B cell (primary cell): ENCODE data around the gene RAD21L1. TPM values are rescaled to one million over a fixed set of nuclear protein-coding genes. Genes with fewer than 3 reads are reported as not detected.

Experiments
- ATAC-seq: fragments of 200-7000 bp; cut with Tn5 transposase; one replicate; pipeline ENCODE4 v1.10.0; 2021; ENCODE audit warnings: low read depth, mild to moderate bottlenecking, moderate number of reproducible peaks, moderate library complexity
- CTCF ChIA-PET: fragments of 350-600 bp; sonication (Branson Sonifier 250); formaldehyde crosslinking; loops from one replicate; lab custom pipeline; 2021; ENCODE audit warnings: antibody characterized with exemption, inconsistent platforms; lab: Charles Lee
- POLR2A ChIA-PET: fragments of 350-600 bp; sonication (Branson Sonifier 250); formaldehyde crosslinking; loops from one replicate; lab custom pipeline; 2021; ENCODE audit warnings: antibody characterized with exemption; lab: Charles Lee
- DNase-seq: peaks from one replicate; pipeline ENCODE4 v3.0.0; 2013
- H2AFZ ChIP-seq: 2 replicates; pipeline ENCODE4 v1.6.1; 2012; ENCODE audit warnings: mild to moderate bottlenecking, low read depth, low read length; ENCODE audit not compliant: insufficient read depth, poor library complexity, severe bottlenecking
- H3K27ac ChIP-seq, 2 donors: 1 replicate in 1 of 2; 2 replicates in 1 of 2; pipeline ENCODE4 v1.5.1; 2012 to 2013; ENCODE audit warnings: low read length in 2 of 2, mild to moderate bottlenecking in 2 of 2, moderate library complexity in 1 of 2
- H3K27me3 ChIP-seq, 4 experiments: fragments of 200-600 bp in 1 of 4; sonication (generic) in 1 of 4; replicated peaks in 1 of 4; 1 replicate in 2 of 4; 2 replicates in 2 of 4; pipeline versions ENCODE4 v1.6.1 to v1.7.0; 2013 to 2016; ENCODE audit warnings: low read length in 3 of 4, mild to moderate bottlenecking in 2 of 4, mixed read lengths in 1 of 4, moderate library complexity in 1 of 4; ENCODE audit not compliant: insufficient read depth in 4 of 4, control insufficient read depth in 3 of 4; ENCODE audit errors: control extremely low read depth in 1 of 4
- H3K36me3 ChIP-seq, 2 experiments: replicated peaks in 1 of 2; 1 replicate in 1 of 2; 2 replicates in 1 of 2; pipeline versions ENCODE4 v1.6.1 to v1.7.1; 2013; ENCODE audit warnings: low read length in 1 of 2; ENCODE audit not compliant: insufficient read depth in 2 of 2, control insufficient read depth in 1 of 2; ENCODE audit errors: control extremely low read depth in 1 of 2, extremely low read depth in 1 of 2
- H3K4me1 ChIP-seq, 2 donors: fragments of 200-600 bp in 1 of 2; sonication (generic) in 1 of 2; 1 replicate in 1 of 2; 2 replicates in 1 of 2; pipeline versions ENCODE4 v1.5.1 to v1.6.1; 2013 to 2017; ENCODE audit warnings: low read length in 2 of 2; ENCODE audit not compliant: control insufficient read depth in 2 of 2, insufficient read depth in 2 of 2
- H3K4me2 ChIP-seq: replicated peaks from 2 replicates; pipeline ENCODE3; 2012; ENCODE audit warnings: mild to moderate bottlenecking, low read depth, low read length; ENCODE audit not compliant: poor library complexity, severe bottlenecking
- H3K4me3 ChIP-seq, 5 experiments: fragments of 200-600 bp in 1 of 5; sonication (generic) in 1 of 5; 1 replicate in 3 of 5; 2 replicates in 2 of 5; pipeline versions ENCODE4 v1.5.1 to v1.7.0; 2011 to 2016; ENCODE audit warnings: low read length in 4 of 5, mild to moderate bottlenecking in 4 of 5, low read depth in 2 of 5, control low read depth in 1 of 5, moderate library complexity in 1 of 5; ENCODE audit not compliant: insufficient read depth in 1 of 5; ENCODE audit errors: control extremely low read depth in 1 of 5, extremely low read depth in 1 of 5
- H3K79me2 ChIP-seq: fragments of 200-600 bp; sonication (generic); one replicate; pipeline ENCODE4 v1.6.0; 2016; ENCODE audit warnings: low read length; ENCODE audit not compliant: control insufficient read depth, insufficient read depth
- H3K9ac ChIP-seq: fragments of 200-600 bp; sonication (generic); 2 replicates; pipeline ENCODE4 v1.6.1; 2017; ENCODE audit warnings: mild to moderate bottlenecking, low read length, moderate library complexity
- H3K9me3 ChIP-seq, 3 donors: one replicate each; pipeline versions ENCODE4 v1.6.1 to v1.7.1; 2013; ENCODE audit warnings: low read length in 2 of 3; ENCODE audit not compliant: control insufficient read depth in 2 of 3, insufficient read depth in 1 of 3; ENCODE audit errors: control extremely low read depth in 1 of 3
- H4K20me1 ChIP-seq: 2 replicates; pipeline ENCODE4 v1.6.0; 2012; ENCODE audit warnings: mild to moderate bottlenecking, low read length; ENCODE audit not compliant: insufficient read depth, control insufficient read depth, poor library complexity, severe bottlenecking
- H3K27ac Mint-ChIP-seq: one replicate; pipeline ENCODE4 v1.8.0; 2021; ENCODE audit warnings: mixed read lengths
- H3K27me3 Mint-ChIP-seq: one replicate; pipeline ENCODE4 v1.8.0; 2021; ENCODE audit warnings: mixed read lengths
- H3K4me1 Mint-ChIP-seq: one replicate; pipeline ENCODE4 v1.8.0; 2021; ENCODE audit warnings: mixed read lengths
- H3K4me3 Mint-ChIP-seq: one replicate; pipeline ENCODE4 v1.8.0; 2021; ENCODE audit warnings: mixed read lengths
- H3K9me3 Mint-ChIP-seq: one replicate; pipeline ENCODE4 v1.8.0; 2022; ENCODE audit warnings: mixed read lengths; ENCODE audit not compliant: insufficient read depth
- CTCF ChIP-seq: fragments of 200-600 bp; IDR thresholded peaks from one replicate; pipeline ENCODE4 v1.8.0; 2022; ENCODE audit warnings: antibody characterized with exemption, mild to moderate bottlenecking
- EZH2 ChIP-seq: IDR thresholded peaks from 2 replicates; pipeline ENCODE4 v1.6.1; 2012; ENCODE audit warnings: borderline replicate concordance, low read depth, mild to moderate bottlenecking, moderate library complexity, low read length; ENCODE audit not compliant: insufficient read depth, poor library complexity, severe bottlenecking
- WGBS: methylation state at CpG from one replicate; pipeline ENCODE4 v1.1.5; 2013; ENCODE audit warnings: missing lambda C conversion rate; ENCODE audit not compliant: insufficient coverage; 5-methylcytosine and 5-hydroxymethylcytosine counted together
- intact Hi-C: fragments of 100-400 bp; cut with micrococcal nuclease; formaldehyde crosslinking; loops from one replicate; pipeline ENCODE4 v1.10.0; 2022
- polyA plus RNA-seq: library from polyadenylated mRNA; depleted of rRNA; stranded (reverse); fragments of >200 nt; gene quantifications from 2 replicates; pipeline ENCODE4 v1.2.3, GENCODE V29; 2012
- total RNA-seq, 2 donors: library from RNA; stranded (reverse); fragments of 120-200 nt in 1 of 2; gene quantifications; 1 replicate in 1 of 2; 2 replicates in 1 of 2; pipeline versions ENCODE4 v1.2.3 to v1.2.4, GENCODE V29; 2013 to 2022

The RAD21L1 gene
- total and polyA plus RNA-seq, 2 donors (not counting 1 experiment from before 2014, with no cell fraction given), result not detected

DNA sequence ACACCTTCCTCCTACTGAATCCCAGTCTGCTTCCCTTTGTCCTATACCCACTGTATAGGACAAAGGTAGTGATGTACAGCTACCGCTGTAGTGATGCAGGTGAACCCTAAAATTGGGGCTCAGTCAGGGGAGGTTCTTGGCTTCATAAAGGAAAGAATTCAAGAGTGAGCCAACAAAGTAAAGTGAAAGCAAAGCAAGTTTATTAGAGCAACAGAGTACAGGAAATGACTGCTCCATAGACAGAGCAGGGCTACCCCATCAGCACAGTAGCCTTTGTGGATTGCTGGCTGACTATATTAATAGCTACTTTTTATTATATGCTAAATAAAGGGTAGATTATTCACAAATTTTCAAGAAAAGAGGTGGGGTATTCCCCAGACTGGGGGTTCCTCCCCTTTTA lies 25.9 kb upstream of the RAD21L1 start:
- no peaks in the 10 kb centered on the region for H3K36me3 ChIP-seq
- H3K27me3 Mint-ChIP-seq, result peaks cover 30% of the 10 kb centered on the region
- no peak overlapping the region for H3K4me3 Mint-ChIP-seq
- no peak overlapping the region for H3K27ac Mint-ChIP-seq
- ATAC-seq (no peak), DNase-seq (no peak)
- WGBS, result 80% methylated on average over 1 of the region's 1 CpG
- intact Hi-C loops, result no loop called here
- H3K4me1 ChIP-seq, result no peaks in the 10 kb centered on the region
- peaks cover 4% of the 10 kb centered on the region for H3K9me3 Mint-ChIP-seq
- CTCF ChIA-PET, result no interaction called here
- POLR2A ChIA-PET, result no interaction called here
- H3K27me3 ChIP-seq, result peaks cover 0 to 12% (median 0%) of the 10 kb centered on the region in 4 experiments
- no peak overlapping the region for H3K4me2 ChIP-seq
- no peaks in the 10 kb centered on the region for H4K20me1 ChIP-seq
- no peaks in the 10 kb centered on the region for H3K9me3 ChIP-seq
- no peak overlapping the region for H2AFZ ChIP-seq
- no peaks in the 10 kb centered on the region for H3K79me2 ChIP-seq
- H3K4me1 Mint-ChIP-seq, result no peaks in the 10 kb centered on the region
- H3K27ac ChIP-seq, result no peak overlapping the region
- TF ChIP-seq CTCF (no peak), EZH2 (no peak)
- H3K9ac ChIP-seq, result no peak overlapping the region
- no peak overlapping the region for H3K4me3 ChIP-seq

GRCh38 chr20:1202762-1203504 lies 22.9 kb upstream of the RAD21L1 start, which contains the start of gene C20orf202:
Gene C20orf202, plus strand, starts transcription at chr20:1203454. Its CDS starts 132 bp downstream, at chr20:1203586.
- no peak for TF ChIP-seq EZH2
- no peak for TF ChIP-seq CTCF
- H3K27me3 Mint-ChIP-seq, result peaks cover 24% of the 10 kb centered on the region
- no peaks in the 10 kb centered on the region for H3K4me1 Mint-ChIP-seq
- ChIA-PET CTCF (no interaction called here), POLR2A (no interaction called here)
- Histone ChIP-seq H3K79me2 (no peaks in the 10 kb centered on the region), H3K4me2 (no peak within 1 kb of the TSS), H3K9ac (no peak within 1 kb of the TSS), H3K27ac (no peak within 1 kb of the TSS), H3K4me3 (no peak within 1 kb of the TSS), H3K9me3 (no peaks in the 10 kb centered on the region), H4K20me1 (no peaks in the 10 kb centered on the region), H3K4me1 (no peaks in the 10 kb centered on the region), H3K36me3 (no peaks in the 10 kb centered on the region), H2AFZ (no peak within 1 kb of the TSS), H3K27me3 (peaks cover 0 to 12% (median 0%) of the 10 kb centered on the region in 4 experiments)
- H3K9me3 Mint-ChIP-seq, result no peaks in the 10 kb centered on the region
- DNase-seq (no peak), ATAC-seq (no peak)
- 90% methylated on average over 2 of the region's 5 CpGs for WGBS
- H3K4me3 Mint-ChIP-seq, result no peak within 1 kb of the TSS
- intact Hi-C loops, result no loop called here
- H3K27ac Mint-ChIP-seq, result no peak within 1 kb of the TSS
